HG03520 (cell line): ENCODE measurements around the gene DIAPH2.
A peak's percentile ranks its signal among the peaks of the same experiment; 100 is the strongest.
"Not testable (repeated sequence)": the region's sequence is repeated elsewhere in the genome, so short reads cannot be mapped to it uniquely, and the experiment has no call there.

Experiments used
- ATAC-seq: cut with Tn5 transposase; IDR thresholded peaks from one replicate; pipeline ENCODE4 v1.9.1; 2021; ENCODE audit warnings: mild to moderate bottlenecking, moderate library complexity; ENCODE audit not compliant: unreplicated experiment

The DIAPH2 gene

GRCh38 chrX:96807318-96807717, 122.7 kb downstream of the DIAPH2 start:
- ATAC-seq: no peak

GRCh38 chrX:96820935-96821334, 136.3 kb downstream of the DIAPH2 start:
- no peak for ATAC-seq

DNA sequence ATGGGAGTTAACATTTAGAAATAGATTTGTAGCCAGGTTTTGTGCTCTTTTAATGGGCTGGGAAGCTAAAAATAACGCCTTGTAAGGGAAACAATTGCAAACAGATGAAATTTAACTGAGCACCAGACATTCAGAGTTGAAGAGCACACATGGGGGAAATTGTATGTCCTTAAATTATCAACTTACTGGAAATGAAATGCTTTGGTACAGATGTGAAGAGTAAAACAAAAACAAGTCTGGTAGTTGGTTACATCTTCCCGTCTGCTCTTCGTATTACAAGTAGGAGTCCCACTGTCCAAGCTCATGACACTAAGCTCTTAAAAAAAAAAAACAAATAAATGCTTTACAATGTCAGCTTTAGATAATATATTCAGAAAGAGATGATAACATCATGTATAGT, 139.5 kb downstream of the DIAPH2 start:
- no peak for ATAC-seq

- no peak for ATAC-seq
Observed at GRCh38 chrX:96833333-96833732, 148.7 kb downstream of the DIAPH2 start.

GRCh38 chrX:96834137-96834536, 149.5 kb downstream of the DIAPH2 start:
- no peak for ATAC-seq

DNA sequence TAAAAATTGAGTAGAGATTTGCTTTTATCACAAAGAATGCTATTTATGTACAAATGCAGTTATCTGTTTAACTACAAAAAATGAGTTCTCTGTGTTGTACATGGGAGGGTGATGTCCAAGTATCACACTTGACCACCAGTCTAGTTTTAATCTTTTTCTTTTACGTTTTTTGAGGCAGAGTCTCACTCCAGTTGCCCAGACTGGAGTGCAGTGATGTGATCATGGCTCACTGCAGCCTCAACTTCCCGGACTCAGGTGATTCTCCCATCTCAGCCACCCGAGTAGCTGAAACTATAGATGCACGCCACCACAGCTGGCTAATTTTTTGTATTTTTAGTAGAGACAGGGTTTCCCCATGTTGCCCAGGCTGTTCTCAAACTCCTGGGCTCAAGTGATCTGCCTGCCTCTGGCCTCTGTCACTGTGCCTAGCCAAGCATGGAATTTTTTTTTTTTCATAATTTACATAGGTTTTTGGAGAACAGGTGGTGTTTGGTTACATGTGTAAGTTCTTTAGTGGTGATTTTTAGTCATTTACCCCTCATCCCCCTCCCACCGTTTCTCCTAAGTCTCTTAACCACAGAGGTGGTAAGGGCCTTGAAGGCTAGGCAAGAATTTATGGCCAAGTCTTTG, 151.1 kb downstream of the DIAPH2 start:
- ATAC-seq: peak; percentile 80

DNA sequence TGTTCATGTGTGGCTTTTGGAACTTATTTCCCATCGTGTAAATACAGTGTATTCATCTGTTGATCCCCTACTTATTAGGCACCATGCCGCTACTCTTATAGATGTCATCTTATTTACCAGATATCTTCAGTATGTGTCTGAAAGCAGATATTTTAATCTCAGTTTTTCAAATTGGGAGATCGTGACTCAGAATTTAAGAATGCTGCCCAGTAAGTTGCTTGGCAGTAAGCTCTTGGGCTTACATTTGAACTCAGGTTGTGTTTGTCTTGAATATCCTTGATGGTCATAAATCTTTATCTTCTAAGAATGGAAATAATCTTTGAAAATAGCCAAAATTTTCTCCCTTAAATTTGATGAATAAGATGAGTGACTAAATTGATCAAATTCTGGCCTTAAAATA, 153.2 kb downstream of the DIAPH2 start:
- ATAC-seq: no peak

GRCh38 chrX:96838537-96838936, 153.9 kb downstream of the DIAPH2 start:
- ATAC-seq: no peak

- ATAC-seq: no peak
Observed at GRCh38 chrX:96841325-96841724, 156.7 kb downstream of the DIAPH2 start.

DNA sequence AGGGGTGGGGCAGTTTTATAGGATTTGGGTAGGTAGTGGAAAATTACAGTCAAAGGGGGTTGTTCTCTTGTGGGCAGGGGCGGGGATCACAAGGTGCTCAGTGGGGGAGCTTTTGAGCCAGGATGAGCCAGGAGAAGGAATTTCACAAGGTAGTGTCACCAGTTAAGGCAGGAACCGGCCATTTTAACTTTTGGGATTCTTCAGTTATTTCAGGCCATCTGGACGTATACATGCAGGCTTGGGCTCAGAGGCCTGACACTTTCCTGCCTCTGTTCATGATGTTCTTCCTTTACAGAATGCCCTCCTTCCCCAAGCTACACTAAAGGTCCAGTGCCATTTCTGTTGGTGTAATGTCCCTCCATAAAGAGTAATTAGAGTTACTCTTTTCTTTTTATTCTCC, 157.2 kb downstream of the DIAPH2 start:
- ATAC-seq: not testable (repeated sequence)

GRCh38 chrX:96843566-96843965, 158.9 kb downstream of the DIAPH2 start:
- no peak for ATAC-seq

DNA sequence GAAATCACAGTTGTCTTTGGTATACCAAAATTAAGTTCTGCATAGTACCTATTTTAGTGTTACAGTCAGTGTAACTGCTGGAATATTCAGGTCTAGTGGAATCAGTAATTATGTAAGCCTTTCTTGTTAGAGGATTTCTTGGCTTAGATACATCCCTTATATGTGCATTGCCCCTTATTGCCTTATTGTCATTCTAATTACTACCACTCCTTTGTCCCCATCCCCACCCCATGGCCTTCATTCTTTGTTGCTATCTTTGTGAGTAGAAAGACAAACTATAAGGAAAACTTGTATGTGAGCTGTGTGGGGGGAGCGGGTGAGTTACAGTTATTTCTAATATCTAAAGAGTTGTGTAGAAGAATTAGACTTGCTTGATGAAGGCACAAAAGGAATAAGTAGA, 162.2 kb downstream of the DIAPH2 start:
- no peak for ATAC-seq

DNA sequence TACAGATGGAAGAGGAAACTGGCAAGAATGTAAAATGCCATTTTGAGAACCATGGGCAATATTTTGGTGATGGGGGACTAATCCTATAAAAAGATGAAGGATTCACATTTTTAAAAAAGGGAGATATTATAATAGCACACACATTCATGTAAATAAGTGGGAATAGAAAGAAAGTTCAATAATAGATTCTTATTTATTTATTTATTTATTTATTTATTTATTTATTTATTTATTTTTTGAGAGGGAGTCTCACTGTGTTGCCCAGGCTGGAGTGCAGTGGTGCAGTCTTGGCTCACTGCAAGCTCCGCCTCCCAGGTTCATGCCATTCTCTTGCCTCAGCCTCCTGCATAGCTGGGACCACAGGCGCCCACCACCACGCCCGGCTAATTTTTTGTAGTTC, 174.8 kb downstream of the DIAPH2 start:
- not testable (repeated sequence) for ATAC-seq

DNA sequence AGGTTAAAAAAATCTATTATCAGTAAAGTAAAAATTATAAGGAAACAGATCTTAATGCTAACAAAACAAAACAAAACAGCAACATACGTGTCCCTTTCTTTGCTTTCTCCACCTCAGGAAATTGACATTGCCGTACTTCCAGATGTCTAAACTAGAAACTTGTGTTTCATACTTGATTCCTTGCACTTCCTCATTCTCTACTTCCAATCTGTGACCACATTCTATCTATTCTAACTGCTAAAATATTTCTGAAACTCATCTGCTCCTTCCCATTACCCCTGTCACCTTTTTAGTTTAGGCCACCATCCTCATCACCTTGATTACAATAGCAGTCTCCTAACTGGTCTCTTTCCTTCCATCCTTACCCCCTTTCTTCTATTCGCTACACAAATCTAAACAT, 176.6 kb downstream of the DIAPH2 start:
- ATAC-seq: peak; percentile 56

- ATAC-seq: peak; percentile 36
Observed at GRCh38 chrX:96861661-96862060, 177.0 kb downstream of the DIAPH2 start.

DNA sequence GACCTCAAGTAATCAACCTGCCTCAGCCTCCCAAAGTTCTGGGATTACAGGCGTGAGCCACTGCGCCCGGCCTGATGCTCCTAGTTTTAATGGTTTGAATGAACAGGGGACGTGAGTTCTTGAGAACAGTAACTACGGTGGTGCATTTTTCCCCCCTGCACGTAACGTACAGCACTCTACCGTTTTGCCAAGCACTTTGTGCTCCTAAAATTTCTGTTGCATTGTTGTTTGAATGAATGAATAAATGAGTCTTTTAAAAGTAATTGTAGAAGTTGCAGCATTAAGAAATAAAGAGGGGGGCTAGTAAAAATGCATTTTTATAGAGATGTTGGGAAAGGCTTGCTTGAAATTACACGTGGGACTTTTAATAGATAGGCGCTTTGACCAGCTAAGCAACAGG, 199.0 kb downstream of the DIAPH2 start, which contains the start of gene RPA4:
Gene RPA4 (plus strand): TSS at position 301 of the 400 bp plus-strand sequence. CDS start 403 bp downstream, outside the sequence.
- no peak for ATAC-seq

GRCh38 chrX:96884027-96884426, 199.4 kb downstream of the DIAPH2 start:
- ATAC-seq: no peak

DNA sequence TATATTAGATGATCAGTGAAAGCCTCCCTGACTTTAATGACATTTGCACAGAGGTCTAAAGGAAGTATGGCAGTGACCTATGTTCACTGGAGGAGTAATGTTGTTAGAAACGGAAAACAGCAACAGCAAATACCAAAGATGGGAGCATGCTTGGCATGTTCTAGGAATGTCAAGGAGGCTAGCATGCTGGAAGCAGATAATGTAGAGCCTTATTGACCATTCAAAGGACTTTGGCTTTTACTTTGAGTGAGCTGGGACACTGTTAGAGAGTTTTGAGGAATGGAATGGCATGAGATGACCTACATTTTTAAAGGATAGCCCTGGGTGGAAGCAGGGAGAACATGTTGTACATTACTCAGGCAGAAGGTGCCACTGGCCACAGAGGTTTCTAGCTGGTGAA, 205.1 kb downstream of the DIAPH2 start:
- no peak for ATAC-seq

GRCh38 chrX:96906741-96907140, 222.1 kb downstream of the DIAPH2 start:
- no peak for ATAC-seq

DNA sequence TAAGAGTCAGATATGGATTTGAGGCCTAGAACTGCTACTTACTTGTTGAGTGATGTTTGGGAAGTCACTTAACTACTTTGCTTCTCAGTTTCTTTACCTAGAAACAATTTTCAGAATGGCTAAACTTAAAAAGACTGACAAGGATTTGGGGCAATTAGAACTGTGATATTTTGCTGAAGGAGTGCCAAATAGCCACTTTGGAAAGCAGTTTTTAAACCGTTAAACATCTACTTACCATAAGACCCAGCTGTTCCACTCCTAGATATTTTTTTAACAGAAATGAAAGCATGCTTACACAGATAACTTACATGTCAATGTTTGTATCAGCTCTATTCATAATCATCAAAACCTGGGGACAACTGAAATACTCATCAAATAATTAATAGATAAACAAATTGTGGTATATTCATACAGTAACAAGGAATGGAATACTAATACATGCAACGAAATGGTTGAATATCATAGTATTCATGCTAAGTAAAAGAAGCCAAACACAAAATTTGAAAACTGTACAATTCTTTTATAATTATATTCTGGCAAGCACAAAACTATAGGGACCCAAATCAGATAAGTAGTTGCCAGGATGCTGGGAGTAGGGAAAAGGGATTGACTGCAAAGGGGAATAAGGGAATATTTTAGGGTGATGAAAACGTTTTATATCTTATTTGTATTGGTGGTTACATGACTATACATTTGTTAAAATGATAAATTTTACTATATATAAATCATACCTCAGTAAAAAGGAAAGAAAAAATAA, 223.1 kb downstream of the DIAPH2 start:
- ATAC-seq: no peak

- ATAC-seq: no peak
Observed at GRCh38 chrX:96909291-96909690, 224.6 kb downstream of the DIAPH2 start.

GRCh38 chrX:96918864-96919263, 234.2 kb downstream of the DIAPH2 start:
- no peak for ATAC-seq
